GM18909 (cell line): ENCODE measurements around the gene SPTLC2.
A peak's percentile ranks its signal among the peaks of the same experiment; 100 is the strongest.
"Not testable (repeated sequence)": the region's sequence is repeated elsewhere in the genome, so short reads cannot be mapped to it uniquely, and the experiment has no call there.

Source experiments
- ATAC-seq: cut with Tn5 transposase; IDR thresholded peaks from one replicate; pipeline ENCODE4 v1.9.1; 2021; ENCODE audit warnings: mild to moderate bottlenecking; ENCODE audit not compliant: unreplicated experiment, poor library complexity

SPTLC2 gene

DNA sequence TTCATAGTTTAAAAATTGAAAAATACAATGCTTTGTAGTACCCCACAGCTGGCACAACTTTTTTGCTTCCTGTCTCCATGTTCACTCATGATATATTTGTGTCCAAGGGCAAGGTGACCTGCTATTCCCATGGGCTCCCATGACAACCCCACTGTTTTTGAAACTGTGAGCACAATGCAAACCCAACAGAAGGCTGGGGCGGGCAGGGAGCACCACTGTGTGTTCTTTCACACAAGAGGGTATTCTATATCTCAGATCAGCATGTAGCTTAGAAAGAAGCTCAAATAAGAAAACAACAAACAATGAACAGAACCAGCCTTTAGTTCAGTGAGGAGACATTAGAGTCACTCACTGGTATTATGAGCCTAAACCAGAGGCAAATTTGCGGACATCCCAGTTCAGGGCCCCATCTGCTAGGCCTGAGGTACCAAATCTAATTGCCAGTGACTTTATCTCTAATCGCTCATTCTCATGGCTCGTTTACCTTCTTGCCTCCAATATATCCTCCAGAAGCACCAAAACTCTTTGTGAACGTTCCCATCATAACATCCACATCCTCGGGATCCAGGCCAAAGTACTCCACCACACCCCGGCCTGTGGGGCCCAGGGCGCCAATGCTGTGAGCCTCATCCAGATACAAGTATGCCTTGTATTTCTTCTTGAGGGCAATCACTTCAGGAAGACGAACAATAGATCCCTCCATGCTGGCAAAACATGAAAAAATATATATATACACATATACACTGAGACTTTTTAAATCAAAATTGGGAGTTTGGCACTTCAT, 61.4 kb downstream of the SPTLC2 start:
- ATAC-seq, result peak; percentile 30

GRCh38 chr14:77554207-77554606, 62.2 kb downstream of the SPTLC2 start:
- peak; percentile 64 for ATAC-seq

DNA sequence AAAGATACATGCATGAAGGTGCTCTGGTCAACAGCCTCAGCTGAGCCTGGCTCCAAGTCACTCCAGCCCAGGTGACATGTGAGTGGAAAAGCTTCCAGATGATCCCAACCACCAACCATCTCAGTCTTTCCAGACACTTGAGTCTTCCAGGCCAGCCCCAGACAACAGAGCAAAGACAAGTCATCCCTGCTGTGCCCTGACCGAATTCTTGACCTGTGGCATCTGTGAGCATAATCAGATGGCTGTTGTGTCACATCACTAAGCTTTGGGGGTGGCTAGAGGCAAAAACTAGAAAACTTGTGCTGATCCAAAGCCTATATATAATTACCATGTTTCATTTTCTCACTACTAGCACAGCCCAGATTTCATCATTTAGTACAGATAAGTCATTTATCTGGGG, 67.0 kb downstream of the SPTLC2 start:
- no peak for ATAC-seq

DNA sequence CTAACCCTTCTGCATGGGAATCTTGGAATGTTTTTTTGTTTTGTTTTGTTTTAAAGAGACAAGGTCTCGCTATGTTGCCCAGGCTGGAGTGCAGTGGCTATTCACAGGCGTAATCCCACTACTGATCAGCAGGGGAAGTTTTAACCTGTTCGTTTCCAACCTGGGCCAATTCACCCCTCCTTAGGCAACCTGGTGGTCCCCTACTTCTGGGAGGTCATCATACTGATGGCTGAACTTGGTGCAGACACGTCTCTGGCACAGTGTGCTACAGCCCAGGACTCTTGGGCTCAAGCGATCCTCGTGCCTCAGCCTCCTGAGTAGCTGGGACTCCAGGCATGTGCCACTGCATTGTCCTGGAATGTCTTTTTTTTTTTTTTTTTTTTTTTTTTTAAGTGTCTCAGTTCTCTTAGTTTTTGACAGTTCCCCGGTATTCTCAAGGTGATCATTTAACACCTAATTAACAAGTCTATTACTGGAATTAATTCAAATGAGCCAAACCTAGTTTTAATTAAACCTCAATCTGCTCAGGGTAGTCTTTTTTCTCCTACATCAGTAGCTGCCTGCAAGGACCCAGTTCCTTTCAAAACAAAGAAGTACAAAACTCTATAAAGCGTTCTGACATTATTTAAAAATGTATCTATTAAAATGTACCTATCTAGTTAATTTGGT, 68.8 kb downstream of the SPTLC2 start:
- no peak for ATAC-seq

DNA sequence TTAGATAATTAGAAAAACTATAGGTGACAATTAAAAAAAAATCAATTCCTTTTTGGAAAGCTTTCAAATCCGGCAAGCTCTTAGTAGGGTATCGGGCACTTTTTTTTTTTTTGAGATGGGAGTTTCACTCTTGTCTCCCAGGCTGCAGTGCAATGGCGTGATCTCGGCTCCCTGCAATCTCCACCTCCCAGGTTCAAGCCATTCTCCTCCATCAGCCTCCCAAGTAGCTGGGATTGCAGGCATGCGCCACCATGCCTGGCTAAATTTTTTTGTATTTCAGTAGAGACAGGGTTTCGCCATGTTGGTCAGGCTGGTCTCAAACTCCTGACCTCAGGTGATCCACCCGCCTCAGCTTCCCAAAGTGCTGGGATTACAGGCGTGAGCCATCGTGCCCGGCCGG, 71.3 kb downstream of the SPTLC2 start:
- ATAC-seq, result not testable (repeated sequence)

- ATAC-seq, result no peak
These were observed 71.9 kb downstream of the SPTLC2 start for GRCh38 chr14:77544571-77544970.

DNA sequence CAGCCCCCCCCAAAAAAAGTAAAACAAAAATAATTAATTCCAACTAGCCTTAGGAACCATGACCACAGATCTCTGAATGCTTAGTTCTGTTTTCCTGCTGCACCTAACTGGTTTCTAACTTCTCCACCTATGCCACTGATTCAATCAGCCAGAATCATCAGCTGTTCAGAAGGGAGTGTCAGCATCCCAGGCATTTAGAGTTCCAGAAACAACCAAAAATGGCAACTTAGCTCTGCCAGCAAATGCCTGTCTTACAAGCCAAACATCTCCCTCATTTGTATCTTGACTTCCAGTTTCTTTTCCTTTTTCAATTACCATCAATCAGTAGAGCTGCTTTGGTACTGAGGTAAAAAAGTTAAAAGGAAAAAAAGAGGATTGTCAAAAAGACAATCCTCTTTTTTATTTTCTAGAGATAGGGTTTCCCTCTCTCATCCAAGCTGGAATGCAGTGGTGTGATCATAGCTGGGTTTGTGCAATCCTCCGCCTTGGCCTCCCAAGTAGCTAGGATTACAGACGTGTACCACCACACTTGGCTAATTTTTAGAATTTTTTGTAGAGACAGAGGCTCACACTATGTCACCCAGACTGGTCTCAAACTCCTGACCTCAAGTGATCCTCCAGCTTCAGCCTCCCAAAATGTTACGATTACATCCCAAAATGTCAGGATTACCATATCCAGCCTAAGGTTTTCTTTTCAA, 72.7 kb downstream of the SPTLC2 start:
- ATAC-seq, result no peak

DNA sequence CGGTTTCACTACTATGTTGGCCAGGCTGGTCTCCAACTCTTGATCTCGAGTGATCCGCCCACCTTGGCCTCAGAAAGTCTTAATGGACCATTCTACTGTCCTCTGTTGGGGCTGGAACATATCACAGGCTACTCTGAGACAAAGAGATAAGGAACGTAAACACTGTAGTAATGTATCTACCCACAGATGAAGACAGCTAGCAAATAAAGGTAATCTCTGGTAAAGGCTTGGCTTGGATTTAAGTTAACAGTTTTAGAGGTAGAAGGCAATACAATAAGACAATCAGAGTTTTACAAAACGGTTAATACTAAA, 73.2 kb downstream of the SPTLC2 start:
- no peak for ATAC-seq

GRCh38 chr14:77542421-77543239, 73.8 kb downstream of the SPTLC2 start:
- ATAC-seq, result no peak

GRCh38 chr14:77541905-77542304, 74.5 kb downstream of the SPTLC2 start:
- ATAC-seq, result peak; percentile 76

DNA sequence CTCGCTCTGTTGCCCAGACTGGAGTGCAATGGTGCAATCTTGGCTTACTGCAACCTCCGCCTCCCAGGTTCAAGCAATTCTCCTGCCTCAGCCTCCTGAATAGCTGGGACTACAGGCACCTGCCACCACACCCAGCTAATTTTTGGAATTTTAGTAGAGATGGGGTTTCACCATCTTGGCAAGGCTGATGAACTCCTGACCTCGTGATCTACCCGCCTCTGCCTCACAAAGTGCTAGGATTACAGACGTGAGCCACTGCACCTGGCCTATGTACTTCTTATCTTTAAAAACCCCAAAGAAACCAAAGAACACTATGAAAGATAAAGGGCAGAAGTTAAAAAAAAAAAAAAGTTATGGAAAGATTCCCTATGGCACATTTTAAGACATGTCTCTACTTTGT, 79.5 kb downstream of the SPTLC2 start:
- not testable (repeated sequence) for ATAC-seq

GRCh38 chr14:77531071-77531470, 85.4 kb downstream of the SPTLC2 start:
- no peak for ATAC-seq

GRCh38 chr14:77529963-77530362, 86.5 kb downstream of the SPTLC2 start:
- no peak for ATAC-seq

DNA sequence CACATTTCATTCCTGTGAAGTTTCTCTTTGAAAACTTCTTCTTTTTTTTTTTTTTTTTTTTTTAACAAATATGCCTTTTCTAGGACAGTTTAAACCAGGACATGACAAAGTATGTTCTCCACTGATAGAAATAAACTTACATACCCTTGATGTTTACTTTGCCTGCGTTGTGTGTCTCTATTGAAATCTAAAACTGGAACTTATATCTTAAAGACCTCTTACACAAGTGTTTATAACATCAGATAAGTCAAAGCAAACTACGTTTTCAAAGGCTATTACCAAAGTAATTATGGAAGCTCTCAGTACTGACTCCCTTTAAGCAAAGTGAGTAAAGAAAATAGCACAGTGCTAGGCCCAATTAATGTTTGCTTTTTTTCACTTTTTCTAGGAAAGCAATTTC, 87.2 kb downstream of the SPTLC2 start:
- no peak for ATAC-seq

GRCh38 chr14:77528701-77529100, 87.7 kb downstream of the SPTLC2 start:
- ATAC-seq, result not testable (repeated sequence)

- no peak for ATAC-seq
These were observed 90.2 kb downstream of the SPTLC2 start for GRCh38 chr14:77526266-77526665.

DNA sequence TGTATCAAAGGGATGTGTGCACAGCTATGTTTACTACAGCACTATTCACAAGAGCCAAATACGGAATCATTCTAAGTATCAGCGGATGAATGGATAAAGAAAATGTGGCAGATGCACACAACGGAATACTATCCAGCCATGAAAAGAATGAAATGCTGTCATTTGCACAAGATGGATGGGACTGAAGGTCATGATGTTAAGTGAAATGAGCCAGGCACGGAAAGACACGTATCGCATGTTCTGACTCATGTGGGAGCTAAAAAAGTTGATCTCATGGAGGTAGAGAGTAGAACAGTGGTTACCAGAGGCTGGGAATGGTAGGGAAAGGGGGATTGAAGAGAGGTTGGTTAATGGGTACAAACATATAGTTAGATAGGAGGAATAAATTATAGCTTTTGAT, 91.9 kb downstream of the SPTLC2 start:
- no peak for ATAC-seq

GRCh38 chr14:77523109-77523508, 93.3 kb downstream of the SPTLC2 start:
- ATAC-seq, result no peak

- ATAC-seq, result no peak
These were observed 95.9 kb downstream of the SPTLC2 start for GRCh38 chr14:77520555-77520954.

DNA sequence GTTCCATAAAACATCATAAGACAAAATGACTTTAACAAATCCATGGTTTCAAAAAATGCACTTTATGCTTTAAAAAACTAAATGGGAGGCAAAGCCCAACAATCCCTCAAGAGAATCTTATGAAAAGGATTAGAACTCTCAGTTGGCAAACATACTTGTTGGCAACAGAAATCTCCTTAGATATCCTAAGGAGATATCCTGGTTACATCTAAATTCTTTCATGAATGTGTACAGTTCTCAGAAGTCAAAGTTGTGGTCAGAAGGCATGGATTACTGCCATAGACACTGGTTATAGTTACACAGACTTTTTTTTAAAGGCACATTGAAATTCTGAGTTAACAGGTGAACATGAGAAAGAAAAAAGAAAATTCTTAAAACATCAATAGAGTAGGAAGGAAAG, 100.3 kb downstream of the SPTLC2 start:
- no peak for ATAC-seq
